PFSK-1 (cell line): ENCODE results near the gene DCAF12L2.

Experiments
- POLR2AphosphoS5 ChIP-seq: IDR thresholded peaks from 2 replicates; pipeline ENCODE4 v1.6.1; 2012; ENCODE audit warnings: low read depth, mild to moderate bottlenecking, control low read depth, low read length, moderate library complexity
- REST ChIP-seq, 2 experiments: IDR thresholded peaks; 2 replicates each; pipeline versions ENCODE4 v1.6.1 to v1.8.0; 2011 to 2012; ENCODE audit warnings: low read depth in 2 of 2, low read length in 2 of 2, control low read depth in 1 of 2, inconsistent platforms in 1 of 2, mild to moderate bottlenecking in 1 of 2, moderate library complexity in 1 of 2; ENCODE audit not compliant: insufficient read depth in 1 of 2

DNA sequence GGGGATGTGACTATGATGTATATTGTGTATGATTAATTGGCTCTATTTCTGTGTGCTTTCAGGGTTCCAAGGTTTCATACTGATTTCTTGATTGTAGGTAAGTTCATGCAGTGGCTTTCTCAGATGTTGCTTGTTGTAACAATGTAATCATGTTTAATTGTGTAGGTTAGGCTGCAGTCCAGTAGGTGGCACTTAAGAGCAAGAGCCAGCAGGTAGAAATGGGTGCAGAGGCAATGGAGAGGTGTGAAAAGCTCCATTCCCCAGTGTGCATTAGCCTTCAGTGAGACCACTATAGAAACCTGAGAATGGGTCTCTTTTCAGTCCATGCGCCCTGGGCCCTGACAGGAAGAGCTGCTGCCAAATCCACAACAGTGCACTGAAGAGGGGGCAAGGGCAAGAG is 28.2 kb downstream of the DCAF12L2 start:
- TF ChIP-seq REST (IDR thresholded peaks at IDR 0.05; ENCODE audit: insufficient read depth in 1 of 2, low read depth in 2 of 2, low read length in 2 of 2) (no peak), POLR2AphosphoS5 (no peak)
